Limb (tissue), 2 donors: ENCODE results near the gene DBF4.
"Not testable (repeated sequence)": the region's sequence is repeated elsewhere in the genome, so short reads cannot be mapped to it uniquely, and the experiment has no call there.

Source experiments
- DNase-seq, 2 donors: peaks; one replicate each; pipeline ENCODE4 v3.0.0-alpha.2; 2016; ENCODE audit errors: extremely low spot score in 2 of 2

Gene DBF4

DNA sequence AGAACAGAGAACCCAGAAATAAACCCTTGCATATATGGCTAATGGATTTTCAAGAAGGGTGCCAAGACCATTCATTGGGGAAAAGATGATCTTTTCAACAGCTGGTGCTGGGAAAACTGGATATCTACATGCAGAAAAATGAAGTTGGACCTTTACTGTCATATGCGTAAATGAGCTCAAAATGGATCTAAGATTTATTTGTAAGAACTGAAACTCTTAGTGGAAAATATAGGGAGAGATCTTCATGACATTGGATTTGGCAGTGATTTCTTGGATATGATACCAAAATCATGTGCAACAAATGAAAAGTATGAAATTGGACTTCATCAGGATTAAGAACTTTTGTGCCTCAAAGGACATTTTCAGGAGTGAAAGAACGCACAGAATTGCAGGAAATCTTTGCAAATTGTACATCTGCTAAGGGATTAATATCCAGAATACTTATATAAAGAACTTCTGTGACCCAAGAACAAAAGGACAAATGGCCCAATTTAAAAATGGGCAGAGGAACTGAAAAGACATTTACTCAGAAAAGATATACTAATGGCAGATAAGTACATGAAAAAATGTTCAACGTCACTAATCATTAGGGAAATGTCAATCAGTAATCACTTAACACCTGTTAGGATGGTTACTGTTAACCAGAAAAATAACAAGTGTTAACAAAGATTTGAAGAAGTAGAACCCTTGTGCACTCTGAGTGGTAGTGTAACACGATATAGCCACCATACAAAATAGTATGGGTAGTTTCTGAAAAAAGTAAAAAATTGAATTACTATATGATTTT is 6.1 kb downstream of the DBF4 start:
- DNase-seq: no peak

- no peak for DNase-seq
Observed at GRCh38 chr7:87885018-87885417, 8.7 kb downstream of the DBF4 start.

DNA sequence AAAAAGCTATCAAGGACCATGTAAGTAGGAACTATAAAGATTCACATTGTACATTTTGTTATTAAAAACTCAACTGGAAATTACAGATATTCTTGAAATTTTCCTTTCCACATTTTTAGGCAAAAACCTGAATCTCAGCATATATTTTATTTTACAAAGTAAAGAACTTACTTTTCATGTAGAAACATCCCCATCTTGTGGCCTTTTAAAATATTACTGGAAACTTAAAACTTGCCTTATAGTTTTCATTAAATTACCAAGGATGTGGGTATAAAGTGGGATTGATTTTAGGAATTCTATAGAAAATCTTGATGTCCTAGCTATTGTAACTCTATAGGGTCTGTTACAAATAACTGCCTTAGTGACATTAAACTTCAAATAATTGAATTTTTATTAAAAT is 10.6 kb downstream of the DBF4 start:
- DNase-seq: peak in 1 of 2 donors; percentile 55

- DNase-seq: no peak
Observed at GRCh38 chr7:87895363-87895762, 19.1 kb downstream of the DBF4 start.

DNA sequence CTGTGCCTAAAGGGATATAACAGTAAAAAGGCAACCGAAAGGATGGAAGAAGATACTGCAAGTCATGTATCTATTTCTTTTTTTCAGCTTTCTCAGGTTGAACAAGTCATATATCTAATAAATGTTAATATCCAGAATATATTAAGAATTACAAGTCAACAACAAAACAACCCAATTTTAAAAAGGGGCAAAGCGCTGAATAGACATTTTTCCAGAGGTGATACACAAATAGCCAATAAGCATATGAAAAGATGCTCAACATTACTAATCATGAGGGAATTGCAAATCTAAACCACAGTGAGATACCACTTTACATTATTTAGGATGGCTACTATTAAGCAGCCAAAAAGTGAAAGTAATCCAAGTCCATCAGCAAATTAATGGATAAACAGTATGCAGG is 23.0 kb downstream of the DBF4 start:
- no peak for DNase-seq

GRCh38 chr7:87907136-87907906 is 31.0 kb downstream of the DBF4 start:
- not testable (repeated sequence) for DNase-seq

DNA sequence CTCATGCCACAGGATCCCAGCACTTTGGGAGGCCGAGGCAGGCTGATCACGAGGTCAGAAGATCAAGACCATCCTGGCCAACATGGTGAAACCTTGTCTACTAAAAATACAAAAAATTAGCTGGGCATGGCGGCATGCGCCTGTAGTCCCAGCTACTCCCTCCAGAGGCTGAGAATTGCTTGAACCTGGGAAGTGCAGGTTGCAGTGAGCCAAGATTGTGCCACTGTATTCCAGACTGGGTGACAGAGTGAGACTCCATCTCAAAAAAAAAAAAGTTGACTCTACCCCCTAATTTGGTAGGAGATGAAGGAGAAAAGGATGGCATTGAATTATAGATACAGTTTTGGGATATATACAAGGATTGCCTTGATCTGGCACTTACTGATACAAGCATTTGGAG is 32.5 kb downstream of the DBF4 start:
- not testable (repeated sequence) for DNase-seq

DNA sequence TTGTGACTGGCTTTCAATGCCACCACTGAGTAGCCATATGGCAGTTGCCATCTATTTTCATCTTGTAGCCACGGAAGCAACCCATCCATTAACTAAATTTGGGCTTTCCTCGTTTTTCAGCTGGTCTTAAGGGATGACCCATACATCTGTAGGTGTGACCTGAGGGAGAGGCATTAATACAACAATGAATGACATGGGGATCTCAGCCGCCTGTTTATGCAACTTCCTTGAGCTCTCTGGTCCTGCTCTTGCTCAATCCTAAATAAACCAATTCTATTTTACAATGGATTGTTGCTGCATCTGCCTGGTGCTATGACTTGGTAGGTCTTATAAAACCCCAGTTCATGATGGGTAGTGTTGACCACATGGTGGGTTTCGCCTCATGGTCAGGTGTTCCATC is 35.8 kb downstream of the DBF4 start:
- DNase-seq: no peak

DNA sequence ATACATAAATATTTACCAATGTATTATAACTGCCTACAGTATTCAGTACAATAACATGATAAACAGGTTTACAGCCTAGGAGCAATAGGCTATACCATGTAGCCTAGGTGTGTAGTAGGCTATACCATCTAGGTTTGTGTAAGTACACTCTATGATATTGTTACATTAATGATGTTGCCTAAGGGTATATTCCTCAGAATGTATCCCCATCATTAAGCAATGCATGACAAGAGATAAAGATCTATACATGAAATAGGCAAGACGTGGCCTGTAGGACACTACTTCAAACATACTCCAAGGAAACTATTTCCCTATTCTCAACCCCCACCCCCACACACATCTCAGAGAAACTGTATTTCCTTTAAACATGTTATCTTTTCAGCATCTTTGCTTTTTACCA is 42.4 kb downstream of the DBF4 start:
- no peak for DNase-seq

- DNase-seq: no peak
Observed at GRCh38 chr7:87919875-87920274, 43.6 kb downstream of the DBF4 start.

DNA sequence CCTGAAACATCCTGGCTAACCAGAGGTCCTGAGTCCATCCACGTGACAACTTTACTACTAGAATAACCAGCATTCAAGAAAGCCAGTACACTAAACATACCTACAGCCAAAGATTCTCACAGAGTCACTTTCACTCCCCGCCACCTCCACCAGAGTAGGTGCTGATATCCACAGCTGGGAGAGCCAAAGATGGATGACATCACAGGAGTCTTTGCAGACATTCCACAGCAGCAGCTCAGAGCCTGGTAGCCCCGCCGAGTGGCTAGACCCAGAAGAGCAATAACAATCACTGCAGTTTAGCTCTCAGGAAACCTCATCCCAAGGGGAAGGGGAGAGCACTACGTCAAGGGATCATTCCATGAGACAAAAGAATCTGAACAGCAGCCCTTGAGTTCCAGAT is 44.3 kb downstream of the DBF4 start:
- no peak for DNase-seq

DNA sequence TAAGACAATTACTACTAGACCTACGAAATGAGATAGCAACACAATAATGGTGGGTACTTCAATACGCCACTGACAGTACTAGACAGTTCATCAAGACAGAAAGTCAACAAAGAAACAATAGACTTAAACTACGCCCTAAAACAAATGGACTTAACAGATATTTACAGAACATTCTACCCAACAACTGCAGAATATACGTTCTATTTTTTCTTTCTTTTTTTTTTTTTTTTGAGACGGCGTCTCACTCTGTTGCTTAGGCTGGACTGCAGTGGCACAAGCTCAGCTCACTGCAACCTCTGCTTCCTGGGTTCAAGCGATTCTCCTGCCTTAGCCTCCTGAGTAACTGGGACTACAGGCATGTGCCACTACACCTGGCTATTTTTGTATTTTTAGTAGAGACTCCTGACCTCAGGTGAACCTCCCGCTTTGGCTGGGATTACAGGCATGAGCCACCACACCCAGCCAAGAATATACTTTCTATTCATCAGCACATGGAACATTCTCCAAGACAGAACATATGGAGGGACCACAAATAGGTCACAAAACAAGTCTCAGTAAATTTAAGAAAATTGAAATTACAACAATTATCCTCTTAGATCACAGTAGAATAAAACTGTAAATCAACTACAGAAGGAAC is 46.6 kb downstream of the DBF4 start:
- not testable (repeated sequence) for DNase-seq

DNA sequence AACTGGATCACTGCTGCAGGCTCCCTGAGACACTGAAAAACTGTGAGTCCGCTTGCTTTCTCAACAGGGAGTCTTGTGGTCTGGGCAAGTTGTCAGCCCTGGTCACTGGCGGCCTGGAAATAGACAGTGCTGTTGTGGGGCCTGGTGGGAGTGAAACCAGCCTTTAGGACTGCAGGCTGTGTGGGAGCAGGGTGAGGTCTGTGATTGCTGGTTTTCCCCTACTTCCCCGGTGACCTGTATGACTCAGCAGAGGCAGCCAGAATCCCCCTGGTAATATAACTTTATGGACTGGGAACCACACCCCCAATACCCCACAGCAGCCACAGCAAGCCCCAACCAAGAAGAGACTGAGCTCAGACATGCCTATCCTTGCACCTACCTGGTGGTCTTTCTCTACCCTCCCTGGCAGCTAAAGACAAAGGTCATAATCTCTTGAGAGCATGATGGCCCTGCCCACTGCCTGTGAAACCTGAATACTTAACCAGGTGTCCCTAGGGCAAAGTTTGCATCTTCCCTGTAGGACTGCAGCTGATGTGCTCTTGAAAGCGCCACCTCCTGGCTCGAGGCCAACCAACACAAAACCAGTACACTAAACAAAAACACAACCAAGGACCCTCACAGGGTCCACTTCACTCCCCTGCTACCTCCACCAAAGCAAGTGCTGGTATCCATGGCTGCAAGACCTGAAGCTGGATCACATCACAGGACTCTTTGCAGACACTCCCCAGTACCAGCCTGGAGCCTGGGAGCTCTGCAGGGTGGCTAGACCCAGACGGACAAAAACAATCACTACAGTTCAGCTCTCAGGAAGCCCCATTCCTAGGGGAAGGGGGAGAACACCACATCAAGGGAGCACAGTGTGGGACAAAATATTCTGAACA is 50.5 kb downstream of the DBF4 start:
- DNase-seq: no peak

GRCh38 chr7:87933605-87933952 is 57.3 kb downstream of the DBF4 start:
- DNase-seq: peak in 1 of 2 donors; percentile 21

- DNase-seq: peak; percentile 89 to 91
Observed at GRCh38 chr7:87933953-87934698, 57.8 kb downstream of the DBF4 start, which contains the start of gene ADAM22. ADAM22 (plus strand) TSS chr7:87934251; CDS start chr7:87934466, 215 bp downstream.

DNA sequence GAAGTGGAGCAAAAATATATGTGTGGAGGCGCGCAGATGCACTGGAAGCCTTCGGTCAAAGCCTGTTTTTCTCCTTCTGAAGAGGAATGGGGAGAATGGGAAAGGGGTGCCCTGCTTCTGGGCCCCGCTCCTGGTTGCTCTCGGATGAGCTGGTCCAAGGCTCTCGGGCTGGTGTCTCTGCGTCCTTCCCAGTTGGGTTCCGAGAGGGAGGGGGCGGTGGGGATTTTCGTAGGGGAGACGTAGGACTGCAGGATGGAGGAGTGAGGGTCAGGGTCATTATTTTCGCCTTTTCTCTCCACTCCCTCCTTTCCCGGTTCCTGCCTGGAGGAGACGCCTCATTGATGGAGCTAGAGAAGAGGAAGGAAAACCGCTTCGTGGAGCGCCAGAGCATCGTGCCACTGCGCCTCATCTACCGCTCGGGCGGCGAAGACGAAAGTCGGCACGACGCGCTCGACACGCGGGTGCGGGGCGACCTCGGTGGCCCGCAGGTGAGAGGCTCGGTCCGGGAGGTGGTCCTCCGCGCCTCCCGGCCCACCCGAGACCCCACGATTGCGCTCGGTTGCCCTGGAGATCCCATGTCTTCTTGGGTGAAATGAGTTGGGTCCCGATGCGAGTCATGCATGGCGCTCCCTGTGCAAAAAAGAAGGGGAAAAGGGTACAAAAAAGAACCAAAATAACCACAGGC is 58.5 kb downstream of the DBF4 start:
- DNase-seq: peak in 1 of 2 donors; percentile 66

DNA sequence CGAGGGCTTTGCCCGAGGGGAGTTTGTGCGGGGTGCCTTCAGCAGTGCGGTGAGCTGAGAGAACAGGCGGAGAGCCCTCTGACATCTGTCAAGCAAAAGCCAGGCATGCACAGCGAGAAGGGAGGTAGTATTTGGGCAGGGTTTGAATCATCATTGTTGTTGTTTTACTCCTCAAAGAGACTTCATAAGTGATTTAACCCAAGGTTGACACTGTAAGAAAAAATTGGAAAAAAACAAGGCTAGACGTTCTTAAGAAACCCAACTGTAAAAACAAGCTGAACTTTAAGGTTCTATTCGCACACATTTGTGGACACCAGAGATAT is 59.1 kb downstream of the DBF4 start:
- DNase-seq: no peak

DNA sequence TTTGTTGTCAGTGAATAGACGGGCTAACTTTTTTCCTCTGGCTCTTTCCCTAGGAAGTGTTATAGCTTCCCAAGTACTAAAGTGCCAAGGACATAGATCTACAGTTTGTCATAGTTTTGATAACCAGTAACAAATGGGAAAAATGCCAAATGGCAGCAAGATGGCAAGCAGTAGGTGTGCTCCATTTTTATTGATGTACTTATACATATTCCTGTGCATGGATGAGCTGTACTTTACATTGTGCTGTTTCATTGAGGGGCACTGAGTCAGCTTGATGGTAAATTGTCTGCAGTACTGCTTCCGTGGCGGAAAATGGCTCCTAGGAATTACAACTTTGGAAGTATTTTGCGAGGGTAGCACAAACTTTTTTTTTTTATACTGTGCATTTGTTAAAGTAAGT is 64.8 kb downstream of the DBF4 start:
- DNase-seq: no peak

GRCh38 chr7:87944547-87944946 is 68.3 kb downstream of the DBF4 start:
- DNase-seq: no peak

- DNase-seq: not testable (repeated sequence)
Observed at GRCh38 chr7:87945926-87946325, 69.6 kb downstream of the DBF4 start.
